Measurements from ENCODE around the gene SCYL1.

Gene SCYL1

GRCh38 chr11:65488273-65489034 is 36.4 kb upstream of the SCYL1 start:
- peaks cover 54% of the 10 kb centered on the region for H3K4me1 ChIP-seq (ENCODE audit: control insufficient read depth, insufficient read depth, low read length)
- H3K9me3 ChIP-seq (ENCODE audit: control insufficient read depth, insufficient read depth, low read length) = no peaks in the 10 kb centered on the region
- no peaks in the 10 kb centered on the region for H3K27me3 ChIP-seq (ENCODE audit: control insufficient read depth, insufficient read depth, low read length)
- peak overlapping the region; percentile 73 for H3K9ac ChIP-seq (ENCODE audit: low read depth, low read length)
- H3K36me3 ChIP-seq (ENCODE audit: control insufficient read depth, insufficient read depth, low read length) = no peaks in the 10 kb centered on the region
- peak overlapping the region; percentile 76 for H3K4me3 ChIP-seq (ENCODE audit: low read depth, low read length)

- H3K27me3 ChIP-seq (ENCODE audit: control insufficient read depth, insufficient read depth, low read length) = no peaks in the 10 kb centered on the region
- no peaks in the 10 kb centered on the region for H3K9me3 ChIP-seq (ENCODE audit: control insufficient read depth, insufficient read depth, low read length)
- H3K9ac ChIP-seq (ENCODE audit: low read depth, low read length) = no peak overlapping the region
- peak overlapping the region; percentile 76 for H3K4me3 ChIP-seq (ENCODE audit: low read depth, low read length)
- H3K36me3 ChIP-seq (ENCODE audit: control insufficient read depth, insufficient read depth, low read length) = no peaks in the 10 kb centered on the region
- H3K4me1 ChIP-seq (ENCODE audit: control insufficient read depth, insufficient read depth, low read length) = peaks cover 60% of the 10 kb centered on the region
These were observed 35.7 kb upstream of the SCYL1 start for GRCh38 chr11:65489035-65489705.

GRCh38 chr11:65489706-65490320 is 35.1 kb upstream of the SCYL1 start:
- Histone ChIP-seq H3K9ac (ENCODE audit: low read depth, low read length) (no peak overlapping the region), H3K9me3 (ENCODE audit: control insufficient read depth, insufficient read depth, low read length) (no peaks in the 10 kb centered on the region), H3K4me3 (ENCODE audit: low read depth, low read length) (no peak overlapping the region), H3K4me1 (ENCODE audit: control insufficient read depth, insufficient read depth, low read length) (peaks cover 66% of the 10 kb centered on the region), H3K36me3 (ENCODE audit: control insufficient read depth, insufficient read depth, low read length) (no peaks in the 10 kb centered on the region), H3K27me3 (ENCODE audit: control insufficient read depth, insufficient read depth, low read length) (no peaks in the 10 kb centered on the region)

DNA sequence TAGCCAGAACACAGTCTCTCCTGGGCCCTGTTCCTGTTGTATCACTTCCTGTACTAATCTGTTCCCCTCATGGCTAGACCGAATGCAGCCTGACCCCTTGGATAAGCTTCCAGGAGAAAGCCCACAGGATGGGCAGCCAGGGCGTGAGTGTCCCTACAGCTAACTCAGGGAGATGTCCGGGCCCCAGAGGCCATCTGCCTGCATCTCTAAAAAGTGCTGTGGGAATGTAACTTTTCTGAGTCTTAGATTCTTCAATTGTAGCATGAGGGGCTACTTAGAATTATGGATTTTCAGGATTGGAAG is 33.8 kb upstream of the SCYL1 start:
- H3K9ac ChIP-seq (ENCODE audit: low read depth, low read length) = no peak overlapping the region
- H3K27me3 ChIP-seq (ENCODE audit: control insufficient read depth, insufficient read depth, low read length) = no peaks in the 10 kb centered on the region
- H3K9me3 ChIP-seq (ENCODE audit: control insufficient read depth, insufficient read depth, low read length) = no peaks in the 10 kb centered on the region
- H3K4me1 ChIP-seq (ENCODE audit: control insufficient read depth, insufficient read depth, low read length) = peaks cover 63% of the 10 kb centered on the region
- no peak overlapping the region for H3K4me3 ChIP-seq (ENCODE audit: low read depth, low read length)
- H3K36me3 ChIP-seq (ENCODE audit: control insufficient read depth, insufficient read depth, low read length) = no peaks in the 10 kb centered on the region

- Histone ChIP-seq H3K9ac (ENCODE audit: low read depth, low read length) (no peak overlapping the region), H3K36me3 (ENCODE audit: control insufficient read depth, insufficient read depth, low read length) (no peaks in the 10 kb centered on the region), H3K27me3 (ENCODE audit: control insufficient read depth, insufficient read depth, low read length) (no peaks in the 10 kb centered on the region), H3K4me3 (ENCODE audit: low read depth, low read length) (no peak overlapping the region), H3K4me1 (ENCODE audit: control insufficient read depth, insufficient read depth, low read length) (peaks cover 65% of the 10 kb centered on the region), H3K9me3 (ENCODE audit: control insufficient read depth, insufficient read depth, low read length) (no peaks in the 10 kb centered on the region)
These were observed 33.1 kb upstream of the SCYL1 start for GRCh38 chr11:65491614-65492386.

- H3K27me3 ChIP-seq (ENCODE audit: control insufficient read depth, insufficient read depth, low read length) = no peaks in the 10 kb centered on the region
- no peaks in the 10 kb centered on the region for H3K36me3 ChIP-seq (ENCODE audit: control insufficient read depth, insufficient read depth, low read length)
- no peaks in the 10 kb centered on the region for H3K9me3 ChIP-seq (ENCODE audit: control insufficient read depth, insufficient read depth, low read length)
- H3K9ac ChIP-seq (ENCODE audit: low read depth, low read length) = no peak overlapping the region
- peaks cover 62% of the 10 kb centered on the region for H3K4me1 ChIP-seq (ENCODE audit: control insufficient read depth, insufficient read depth, low read length)
- no peak overlapping the region for H3K4me3 ChIP-seq (ENCODE audit: low read depth, low read length)
These were observed 32.6 kb upstream of the SCYL1 start for GRCh38 chr11:65492387-65492636.

GRCh38 chr11:65492637-65493366 is 32.1 kb upstream of the SCYL1 start:
- H3K9me3 ChIP-seq (ENCODE audit: control insufficient read depth, insufficient read depth, low read length) = no peaks in the 10 kb centered on the region
- H3K4me3 ChIP-seq (ENCODE audit: low read depth, low read length) = no peak overlapping the region
- no peak overlapping the region for H3K9ac ChIP-seq (ENCODE audit: low read depth, low read length)
- H3K27me3 ChIP-seq (ENCODE audit: control insufficient read depth, insufficient read depth, low read length) = no peaks in the 10 kb centered on the region
- peaks cover 61% of the 10 kb centered on the region for H3K4me1 ChIP-seq (ENCODE audit: control insufficient read depth, insufficient read depth, low read length)
- no peaks in the 10 kb centered on the region for H3K36me3 ChIP-seq (ENCODE audit: control insufficient read depth, insufficient read depth, low read length)

- H3K4me1 ChIP-seq (ENCODE audit: control insufficient read depth, insufficient read depth, low read length) = peaks cover 54% of the 10 kb centered on the region
- no peaks in the 10 kb centered on the region for H3K9me3 ChIP-seq (ENCODE audit: control insufficient read depth, insufficient read depth, low read length)
- no peak overlapping the region for H3K9ac ChIP-seq (ENCODE audit: low read depth, low read length)
These were observed 31.3 kb upstream of the SCYL1 start for GRCh38 chr11:65493367-65494176.

GRCh38 chr11:65496304-65497140 is 28.4 kb upstream of the SCYL1 start:
- Histone ChIP-seq H3K36me3 (ENCODE audit: control insufficient read depth, insufficient read depth, low read length) (peaks cover 13% of the 10 kb centered on the region), H3K4me3 (ENCODE audit: low read depth, low read length) (peak overlapping the region; percentile 76), H3K4me1 (ENCODE audit: control insufficient read depth, insufficient read depth, low read length) (peaks cover 37% of the 10 kb centered on the region), H3K9me3 (ENCODE audit: control insufficient read depth, insufficient read depth, low read length) (no peaks in the 10 kb centered on the region), H3K9ac (ENCODE audit: low read depth, low read length) (peak overlapping the region; percentile 70), H3K27me3 (ENCODE audit: control insufficient read depth, insufficient read depth, low read length) (no peaks in the 10 kb centered on the region)

More at GRCh38 chr11:65493367-65494176, 31.3 kb upstream of the SCYL1 start:
- H3K4me3 ChIP-seq (ENCODE audit: low read depth, low read length) = no peak overlapping the region
- no peaks in the 10 kb centered on the region for H3K27me3 ChIP-seq (ENCODE audit: control insufficient read depth, insufficient read depth, low read length)
- H3K36me3 ChIP-seq (ENCODE audit: control insufficient read depth, insufficient read depth, low read length) = no peaks in the 10 kb centered on the region

Measured in iPS-15b (cell line).